GM18511 (cell line): Measurements from ENCODE around the gene APBA3.

Experiments used
- ATAC-seq: cut with Tn5 transposase; IDR thresholded peaks from one replicate; pipeline ENCODE4 v1.9.1; 2021; ENCODE audit warnings: mild to moderate bottlenecking, moderate library complexity; ENCODE audit not compliant: unreplicated experiment

Gene APBA3

DNA sequence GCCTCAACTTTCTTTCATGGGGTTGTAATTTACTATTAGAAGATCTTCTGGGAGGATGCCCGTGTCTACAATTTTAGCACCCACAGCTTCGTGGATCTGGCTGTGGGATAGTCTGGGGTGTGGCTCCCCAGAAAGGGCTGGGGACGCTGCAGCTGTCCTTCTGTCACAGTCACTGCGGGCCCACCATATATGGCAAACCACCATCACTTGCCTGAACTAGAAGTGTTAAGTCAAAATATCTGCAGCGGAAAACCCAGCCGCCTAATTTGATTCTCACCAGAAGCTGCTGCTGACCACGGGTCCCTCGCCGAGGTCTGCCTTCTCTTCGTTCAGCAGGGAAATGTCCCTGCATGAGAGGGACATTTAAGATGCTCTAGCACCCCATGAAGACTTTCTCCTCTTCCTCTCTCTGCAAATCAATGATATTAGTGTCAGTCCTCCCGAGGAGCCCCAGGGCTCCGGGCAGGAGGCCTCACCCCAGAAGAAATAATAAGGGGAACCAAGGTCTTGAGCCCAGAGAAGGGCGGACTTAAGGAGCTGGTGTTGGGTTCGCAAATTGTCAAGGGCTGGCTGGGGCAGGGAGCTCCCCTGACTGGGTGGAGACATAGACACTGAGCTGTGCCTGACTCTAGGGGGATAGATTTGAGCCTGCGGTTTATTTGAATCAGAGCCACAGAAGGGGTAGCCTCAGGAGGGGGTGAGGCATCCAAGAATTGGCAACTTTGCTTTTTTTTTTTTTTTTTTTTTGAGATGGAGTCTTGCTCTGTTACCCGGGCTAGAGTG, 27.7 kb upstream of the APBA3 start:
- no peak for ATAC-seq

DNA sequence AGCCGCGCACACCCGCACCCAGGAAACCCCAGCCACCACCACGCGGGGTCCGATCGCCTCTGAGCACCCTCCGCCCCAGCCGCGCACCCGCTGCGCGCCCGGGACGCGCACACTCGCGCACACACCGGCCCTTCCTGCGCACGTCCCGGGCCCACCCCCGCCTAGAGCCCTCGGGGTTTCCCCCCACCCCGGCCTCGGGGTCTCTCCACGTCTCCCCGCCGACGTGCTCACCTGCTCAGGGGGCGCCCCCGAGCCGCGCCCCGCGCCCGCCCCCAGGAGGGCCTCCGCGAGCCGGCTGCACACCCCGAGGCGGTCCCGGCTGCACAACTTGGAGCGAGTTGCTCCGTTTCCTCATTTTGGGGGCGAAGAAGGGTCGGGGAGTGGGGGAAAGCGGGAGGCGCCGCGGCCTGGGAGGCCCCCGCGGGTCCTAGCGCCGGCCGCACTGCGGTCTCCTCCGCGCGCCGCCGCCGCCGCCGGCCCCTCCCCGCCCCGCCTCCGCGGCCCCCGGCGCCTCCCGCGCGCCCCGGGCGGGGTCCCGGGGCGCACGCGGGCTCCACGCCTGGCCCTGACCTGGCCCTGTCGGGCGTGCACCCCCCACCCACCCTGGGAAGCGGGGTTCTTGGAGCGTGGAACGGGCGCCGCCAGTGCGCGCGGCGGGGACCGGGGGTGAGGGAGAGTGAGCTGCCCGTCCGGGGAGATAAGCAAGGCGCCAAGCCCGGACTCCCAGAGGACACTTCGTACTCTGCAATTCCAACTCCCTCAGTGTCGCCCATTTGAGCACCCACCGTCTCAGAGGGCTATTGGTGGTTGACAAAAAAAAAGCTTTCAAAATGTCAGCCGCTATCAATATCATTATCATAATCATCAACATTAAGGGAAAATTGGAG, 24.7 kb upstream of the APBA3 start, which contains the start of gene MATK:
TSS of gene MATK (minus strand) at position 444 of the 887 bp plus-strand sequence. CDS start 1,246 bp downstream, outside the sequence.
- no peak for ATAC-seq

DNA sequence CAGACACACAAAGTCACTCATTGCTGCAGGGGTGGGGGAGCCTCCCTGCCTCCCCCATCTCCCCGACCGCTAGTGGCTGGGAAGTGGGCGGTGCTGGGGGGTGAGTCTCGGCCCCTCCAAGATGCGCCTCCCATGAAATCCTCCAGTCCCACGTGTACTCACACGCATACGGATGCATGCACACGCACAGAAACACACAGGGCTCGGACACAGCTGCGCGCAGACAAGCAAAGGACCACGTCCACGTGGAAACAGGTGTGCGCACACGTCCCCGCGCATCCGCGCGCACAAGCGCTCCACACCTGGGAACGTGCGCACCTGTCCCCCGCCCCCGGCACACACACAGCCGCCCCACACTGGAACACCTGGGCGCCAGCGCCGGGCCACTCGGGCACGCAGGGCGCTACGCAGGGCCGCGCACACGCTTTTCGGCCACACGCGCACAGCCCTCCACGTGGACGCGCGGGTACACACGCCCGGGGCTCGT, 24.0 kb upstream of the APBA3 start:
- no peak for ATAC-seq

GRCh38 chr19:3784607-3785450, 23.3 kb upstream of the APBA3 start:
- ATAC-seq = no peak

DNA sequence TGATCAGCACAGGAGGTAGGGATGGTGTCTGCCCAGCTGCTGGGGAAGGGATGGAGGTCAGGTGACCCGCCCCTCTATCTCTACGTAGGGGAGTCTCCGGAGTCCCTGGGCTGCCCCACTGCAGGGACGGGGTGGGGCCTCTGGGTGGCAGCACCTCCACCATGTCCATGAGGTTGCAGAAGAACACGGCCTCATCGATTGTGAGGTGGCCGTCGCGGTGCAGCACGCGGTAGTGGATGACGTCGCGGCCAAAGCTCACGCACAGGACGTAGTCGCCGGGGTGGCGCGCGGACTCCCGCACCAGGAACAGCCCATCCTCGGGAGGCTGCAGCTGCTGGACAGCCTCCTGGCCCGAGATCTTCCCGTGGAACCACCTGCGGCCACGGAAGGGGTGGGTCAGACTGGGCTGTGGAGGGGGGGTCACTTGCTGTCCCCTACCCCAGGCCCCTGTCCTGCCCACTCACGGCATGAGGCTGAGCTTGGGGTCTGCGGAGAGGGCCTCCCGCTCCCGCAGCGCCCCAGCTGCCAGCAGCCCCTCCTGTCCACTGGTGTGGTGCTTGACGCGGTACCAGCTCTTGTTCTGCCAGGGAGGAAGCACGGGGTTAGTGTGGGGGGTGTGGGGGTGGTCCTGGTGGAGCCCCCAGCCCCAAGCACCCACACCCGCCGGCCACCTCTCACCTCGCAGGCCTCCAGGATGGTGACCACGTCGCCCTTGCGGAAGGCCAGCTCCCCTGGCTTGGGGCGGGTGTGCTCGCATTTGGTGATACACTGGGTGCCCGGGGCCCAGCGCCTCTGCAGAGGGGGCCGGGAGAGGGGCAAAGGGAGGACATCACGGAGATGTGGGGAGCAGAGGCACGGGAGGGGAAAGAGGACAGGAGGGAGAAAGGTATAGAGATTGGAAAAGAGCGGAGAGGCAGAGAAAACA, 22.4 kb upstream of the APBA3 start:
- ATAC-seq = no peak

GRCh38 chr19:3782903-3783302, 21.4 kb upstream of the APBA3 start:
- ATAC-seq = no peak

DNA sequence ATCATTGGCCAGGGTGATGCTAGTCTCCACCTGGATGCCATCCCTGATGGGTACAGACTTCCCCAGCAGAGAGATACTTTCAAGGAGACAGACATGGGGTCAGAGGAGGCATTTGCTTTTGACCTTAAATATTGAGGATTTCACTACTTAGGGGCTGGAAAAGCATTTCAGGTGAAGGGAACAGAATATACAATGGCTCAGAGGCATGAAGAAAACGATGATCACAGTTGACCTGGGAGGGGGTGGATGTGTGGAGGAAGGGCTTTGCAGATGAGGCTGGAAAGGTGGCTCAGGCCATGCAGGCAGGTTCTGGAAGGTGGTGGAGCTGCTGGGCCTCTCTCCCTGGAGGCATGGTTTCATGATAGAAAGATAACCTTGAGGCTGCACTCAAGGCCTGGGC, 20.8 kb upstream of the APBA3 start:
- no peak for ATAC-seq

DNA sequence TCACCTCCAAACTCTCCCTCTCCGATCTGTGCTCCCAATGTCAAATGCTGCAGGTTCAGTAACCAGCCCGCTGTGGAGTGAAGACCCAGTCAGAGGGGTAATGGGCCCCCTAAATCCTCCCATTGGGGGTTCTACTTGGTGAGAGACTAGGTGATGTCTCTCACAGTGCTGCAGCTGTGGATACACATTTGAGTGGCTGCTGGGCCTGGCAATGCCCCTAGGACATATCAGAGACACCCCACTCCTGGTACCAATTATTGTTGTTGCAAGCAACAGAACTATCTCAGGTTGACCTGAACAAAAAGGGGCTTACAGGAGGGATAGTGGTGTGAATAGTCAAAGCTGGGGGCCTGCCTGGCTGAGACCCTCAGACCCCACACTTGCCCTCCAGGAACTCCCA, 20.1 kb upstream of the APBA3 start:
- no peak for ATAC-seq

DNA sequence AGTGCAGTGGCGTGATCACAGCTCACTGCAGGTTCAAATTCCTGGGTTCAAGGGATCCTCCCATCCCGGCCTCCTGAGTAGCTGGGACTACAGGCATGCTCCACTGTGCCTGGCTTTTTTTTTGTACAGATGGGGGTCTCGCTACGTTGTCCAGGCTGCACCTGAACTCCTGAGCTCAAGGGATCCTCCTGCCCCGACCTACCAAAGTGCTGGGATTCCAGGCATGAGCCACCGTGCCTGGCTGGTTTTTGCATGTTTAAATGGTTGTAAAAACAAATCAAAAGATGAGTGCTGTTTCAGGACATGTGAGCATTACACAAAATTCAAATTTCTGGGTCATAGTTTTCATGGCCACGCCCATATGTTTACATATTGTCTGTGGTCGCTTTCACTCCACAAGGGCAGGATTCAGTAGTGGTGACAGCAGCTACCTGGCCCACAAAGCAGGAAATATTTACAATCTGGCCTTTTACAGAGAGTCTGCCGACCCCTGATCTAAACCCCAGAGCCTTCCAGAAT, 19.4 kb upstream of the APBA3 start:
- ATAC-seq = no peak

DNA sequence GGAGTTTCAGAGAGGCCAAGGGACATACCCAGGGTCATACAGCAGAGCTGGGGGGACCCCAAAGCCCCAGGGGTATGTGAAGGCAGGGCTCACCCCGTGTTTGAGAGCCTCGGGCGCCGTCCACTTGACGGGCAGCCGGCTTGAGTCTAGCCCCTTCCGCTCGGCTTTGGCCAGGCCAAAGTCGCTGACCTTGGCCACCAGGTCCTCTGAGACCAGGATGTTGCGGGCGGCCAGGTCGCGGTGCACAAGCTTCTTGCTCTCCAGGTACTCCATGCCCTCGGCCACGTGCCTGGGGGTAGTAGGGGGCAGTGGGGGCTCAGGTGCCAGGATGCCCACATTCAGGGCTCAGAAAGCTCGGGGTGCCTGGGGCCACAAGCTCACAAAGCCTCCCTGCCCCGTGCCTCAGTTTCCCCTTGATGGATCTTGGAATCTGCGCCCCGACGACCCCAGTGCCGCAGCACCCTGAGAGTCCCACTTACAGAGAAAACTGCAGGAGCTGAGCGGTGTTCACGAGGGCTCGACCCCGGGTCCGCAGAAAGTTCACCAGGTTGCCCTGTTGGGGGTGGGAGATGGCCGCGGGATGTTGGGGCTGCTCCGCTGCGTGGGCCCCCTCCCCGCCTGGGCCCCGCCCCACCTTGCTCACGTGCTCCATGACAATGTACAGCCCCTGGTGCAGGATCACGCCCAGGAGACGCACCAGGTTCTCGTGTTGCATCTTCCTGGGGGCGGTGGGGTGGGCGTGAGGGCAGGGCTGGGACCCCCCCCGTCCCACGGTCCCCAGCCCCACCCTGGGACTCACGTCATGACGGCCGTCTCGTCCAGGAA, 17.6 kb upstream of the APBA3 start:
- ATAC-seq = no peak

- ATAC-seq = no peak
Measured at GRCh38 chr19:3778104-3778867, 16.8 kb upstream of the APBA3 start.

DNA sequence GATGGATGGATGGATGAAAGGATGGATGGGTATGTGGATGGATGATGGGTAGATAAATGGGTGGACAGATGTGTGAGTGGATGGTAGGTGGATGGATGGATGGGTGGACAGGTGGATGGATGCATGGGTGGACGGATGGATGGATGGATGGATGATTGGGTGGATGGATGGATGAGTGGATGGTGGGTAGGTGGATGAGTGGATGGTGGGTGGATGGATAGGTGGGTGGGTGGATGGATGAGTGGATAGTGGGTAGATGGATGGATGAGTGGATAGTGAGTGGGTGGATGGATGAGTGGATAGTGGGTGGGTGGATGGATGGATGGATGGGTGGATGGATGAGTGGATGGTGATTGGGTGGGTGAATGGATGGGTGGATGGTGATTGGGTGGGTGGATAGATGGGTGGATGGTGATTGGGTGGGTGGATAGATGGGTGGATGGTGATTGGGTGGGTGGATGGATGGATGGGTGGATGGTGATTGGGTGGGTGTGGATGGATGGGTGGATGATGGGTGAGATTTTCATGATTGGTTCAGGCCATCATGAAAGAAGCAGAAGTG, 15.1 kb upstream of the APBA3 start:
- ATAC-seq = no peak

DNA sequence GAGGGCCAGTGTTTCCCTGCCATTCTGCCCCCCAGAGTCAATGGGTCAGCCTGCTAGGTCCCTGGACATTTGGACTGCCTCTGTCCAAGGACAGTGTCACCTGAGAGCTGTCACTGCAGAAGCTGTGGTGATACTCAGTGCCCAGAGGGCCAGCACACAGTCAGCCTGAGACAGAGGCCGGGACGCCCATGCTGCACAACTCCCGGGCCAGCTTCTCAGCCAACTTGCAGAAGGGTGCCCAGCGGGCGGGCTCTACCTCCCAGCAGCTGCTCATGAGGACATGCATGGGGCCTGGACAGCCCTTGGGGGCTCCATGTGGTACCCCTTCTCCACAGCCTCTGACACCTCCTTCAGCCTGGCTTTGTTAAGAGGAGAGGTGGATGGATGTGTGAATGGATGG, 14.3 kb upstream of the APBA3 start:
- no peak for ATAC-seq

- no peak for ATAC-seq
Measured at GRCh38 chr19:3775374-3775711, 13.9 kb upstream of the APBA3 start.

DNA sequence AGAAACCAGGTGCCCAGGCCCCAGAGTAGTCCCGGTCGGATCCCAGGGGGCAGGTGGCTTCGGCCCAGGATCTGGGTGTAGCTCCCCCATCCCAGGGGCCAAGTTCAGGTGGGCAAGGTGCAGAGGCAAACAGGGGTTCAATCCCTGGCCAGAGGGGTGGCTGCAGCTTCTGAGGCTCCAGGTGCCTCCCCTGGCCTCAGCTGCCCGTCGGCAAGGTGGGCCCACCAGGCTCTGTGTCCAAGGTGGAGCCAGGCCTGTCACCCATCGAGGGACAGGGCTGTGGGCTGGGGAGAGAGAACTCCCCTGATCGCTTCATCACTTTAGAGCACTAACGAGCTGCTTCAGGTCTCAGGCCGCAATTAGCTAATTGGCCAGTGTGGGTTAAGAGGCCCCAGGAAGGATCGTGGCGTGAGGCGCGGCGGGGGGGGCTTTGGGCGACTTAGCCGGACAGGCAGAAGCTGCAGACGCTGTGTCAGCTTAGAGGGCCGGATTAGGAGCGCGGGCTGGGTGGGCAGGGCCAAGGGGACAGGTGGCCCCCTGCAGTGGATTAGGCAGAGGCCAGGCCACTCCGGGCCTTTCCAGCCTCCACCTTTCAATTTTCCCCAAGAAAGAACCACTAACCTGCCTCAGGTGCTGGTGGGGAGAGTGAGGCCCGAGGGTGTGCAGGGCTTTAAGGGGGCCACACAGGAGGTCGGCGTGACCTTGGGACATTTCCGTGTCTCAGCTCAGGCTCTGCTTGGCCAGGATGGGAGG, 13.3 kb upstream of the APBA3 start:
- no peak for ATAC-seq

DNA sequence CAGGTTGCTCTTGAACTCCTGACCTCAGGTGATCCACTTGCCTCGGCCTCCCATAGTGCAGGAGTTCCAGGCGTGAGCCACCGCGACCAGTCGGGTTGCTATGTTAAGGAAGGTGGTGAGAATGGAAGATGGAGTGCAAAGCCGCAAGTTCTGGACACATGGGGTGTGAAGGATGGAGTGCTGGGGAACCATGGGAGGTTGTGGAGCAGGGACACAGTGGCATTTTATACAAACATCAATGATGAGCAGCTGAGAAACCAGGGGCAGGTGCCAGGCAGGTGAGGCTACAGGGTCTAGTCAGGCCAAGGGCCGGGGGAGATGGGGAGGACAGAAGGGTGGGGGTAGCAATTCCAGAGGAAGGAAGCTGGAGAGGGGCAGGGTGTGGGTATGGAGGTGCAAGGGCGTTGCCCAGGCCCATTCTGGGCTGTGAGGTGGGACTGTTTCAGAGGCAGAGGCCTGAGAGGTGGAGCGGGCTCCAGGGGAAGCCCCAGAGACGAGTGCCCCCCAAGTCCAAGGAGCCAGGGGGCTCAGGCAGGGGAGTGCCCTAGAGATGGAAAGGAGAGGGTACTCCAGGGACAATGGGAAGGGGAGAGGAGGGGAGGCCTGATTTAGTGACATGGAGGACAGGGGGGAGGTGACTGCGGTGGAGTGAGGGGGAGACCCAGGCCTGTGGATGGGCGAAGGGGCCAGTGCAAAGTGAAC, 12.5 kb upstream of the APBA3 start:
- ATAC-seq = no peak
